Forelimb muscle (tissue), 1 donor: ENCODE measurements around the gene LCE3A. TPM values are rescaled to one million over a fixed set of nuclear protein-coding genes. Genes with fewer than 3 reads are reported as not detected.

Source experiments
- polyA plus RNA-seq: library from polyadenylated mRNA; unstranded; fragments of 120-200 nt; gene quantifications from one replicate; pipeline ENCODE4 v1.2.1, GENCODE V29; 2013; ENCODE audit not compliant: insufficient read length

LCE3A gene
- polyA plus RNA-seq, 1 donor, result not detected

Other genes with a start within 250 kb of the LCE3A start
- gene CRNN, start 208.8 kb downstream of the LCE3A start, polyA plus RNA-seq, result not detected
- gene LCE5A, start 112.3 kb downstream of the LCE3A start, polyA plus RNA-seq, result not detected
- not detected for gene CRCT1, start 108.6 kb downstream of the LCE3A start, polyA plus RNA-seq
- not detected for gene LCE3E, start 56.3 kb downstream of the LCE3A start, polyA plus RNA-seq
- not detected for gene LCE3D, start 42.6 kb downstream of the LCE3A start, polyA plus RNA-seq
- gene LCE3C, start 22.9 kb downstream of the LCE3A start, polyA plus RNA-seq, result not detected
- not detected for gene LCE3B, start 9.3 kb downstream of the LCE3A start, polyA plus RNA-seq
- not detected for gene LCE2D, start 40.3 kb upstream of the LCE3A start, polyA plus RNA-seq
- gene LCE2C, start 52.2 kb upstream of the LCE3A start, polyA plus RNA-seq, result not detected
- not detected for gene LCE2B, start 63.0 kb upstream of the LCE3A start, polyA plus RNA-seq
- gene LCE2A, start 75.2 kb upstream of the LCE3A start, polyA plus RNA-seq, result not detected
- gene LCE4A, start 85.1 kb upstream of the LCE3A start, polyA plus RNA-seq, result not detected
- gene KPRP, start 134.9 kb upstream of the LCE3A start, polyA plus RNA-seq, result not detected
- not detected for gene LCE1F, start 152.0 kb upstream of the LCE3A start, polyA plus RNA-seq
- gene LCE1E, start 163.2 kb upstream of the LCE3A start, polyA plus RNA-seq, result not detected
- gene LCE1D, start 173.6 kb upstream of the LCE3A start, polyA plus RNA-seq, result not detected
- gene LCE1C, start 183.5 kb upstream of the LCE3A start, polyA plus RNA-seq, result not detected
- gene LCE1B, start 188.9 kb upstream of the LCE3A start, polyA plus RNA-seq, result not detected
- gene LCE1A, start 204.4 kb upstream of the LCE3A start, polyA plus RNA-seq, result not detected
- gene LCE6A, start 219.8 kb upstream of the LCE3A start, polyA plus RNA-seq, result not detected
- gene LCE7A, start 236.9 kb upstream of the LCE3A start, polyA plus RNA-seq, result not detected